ENCODE results near the gene GFOD1. TPM values are rescaled to one million over a fixed set of nuclear protein-coding genes. Genes with fewer than 3 reads are reported as not detected.

Gene GFOD1
- total RNA-seq, 4 donors from 2014 or later = 4.7 to 26.6 (median 10.1) TPM

DNA sequence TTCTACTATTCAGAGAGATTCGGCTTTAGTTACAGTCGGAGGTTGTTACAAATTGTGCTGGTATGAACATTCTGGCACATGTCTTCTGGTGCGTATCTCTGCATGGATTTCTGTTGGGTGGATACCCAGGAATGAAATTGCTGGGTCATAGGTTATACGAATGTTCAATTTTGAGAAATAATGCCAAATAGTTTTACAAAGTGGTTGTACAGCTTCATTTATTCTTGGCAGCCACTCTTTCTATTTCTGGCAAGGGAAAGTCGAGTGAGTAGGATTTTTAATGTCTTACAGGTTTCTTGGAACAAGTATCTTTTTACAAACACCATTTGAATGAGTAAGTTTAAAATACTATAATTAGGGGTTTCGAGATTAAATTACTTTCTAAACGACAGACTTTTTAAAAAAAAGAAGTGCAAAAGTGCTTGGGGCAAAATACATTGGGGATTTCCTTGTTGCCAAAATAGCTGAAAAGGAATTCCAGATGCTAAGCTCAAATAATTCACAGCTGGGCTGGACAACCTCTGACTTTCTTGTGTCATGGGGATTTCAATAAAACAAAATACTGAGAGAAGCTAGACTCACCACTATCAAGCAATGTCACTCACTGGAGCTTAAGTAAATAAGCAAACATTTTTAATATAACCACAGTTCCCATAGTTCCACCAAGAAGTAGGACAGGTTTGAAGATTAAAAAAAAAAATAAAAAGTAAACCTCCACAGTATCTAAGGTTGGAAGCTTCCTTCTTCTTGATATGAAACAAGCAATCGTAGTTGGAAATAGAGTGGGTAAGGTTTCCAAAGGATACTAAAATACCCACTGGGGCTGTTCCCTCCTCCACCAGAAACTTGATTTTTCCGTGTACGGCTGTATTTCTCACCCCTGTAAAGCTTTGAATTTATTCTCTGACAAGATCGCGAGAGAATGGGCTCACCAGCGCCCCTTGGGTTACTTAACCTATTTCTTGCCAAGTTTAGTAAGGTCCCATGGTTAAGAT, 21.6 kb upstream of the GFOD1 start:
- Histone ChIP-seq H3K9me3 (no peaks in the 10 kb centered on the region), H3K36me3 (no peaks in the 10 kb centered on the region), H3K4me3 (no peak overlapping the region), H3K4me1 (no peaks in the 10 kb centered on the region), H3K27me3 (no peaks in the 10 kb centered on the region), H3K27ac (no peak overlapping the region)
- no peak for TF ChIP-seq POLR2A (IDR thresholded peaks at IDR 0.05)
- TF ChIP-seq, protein P1, sequence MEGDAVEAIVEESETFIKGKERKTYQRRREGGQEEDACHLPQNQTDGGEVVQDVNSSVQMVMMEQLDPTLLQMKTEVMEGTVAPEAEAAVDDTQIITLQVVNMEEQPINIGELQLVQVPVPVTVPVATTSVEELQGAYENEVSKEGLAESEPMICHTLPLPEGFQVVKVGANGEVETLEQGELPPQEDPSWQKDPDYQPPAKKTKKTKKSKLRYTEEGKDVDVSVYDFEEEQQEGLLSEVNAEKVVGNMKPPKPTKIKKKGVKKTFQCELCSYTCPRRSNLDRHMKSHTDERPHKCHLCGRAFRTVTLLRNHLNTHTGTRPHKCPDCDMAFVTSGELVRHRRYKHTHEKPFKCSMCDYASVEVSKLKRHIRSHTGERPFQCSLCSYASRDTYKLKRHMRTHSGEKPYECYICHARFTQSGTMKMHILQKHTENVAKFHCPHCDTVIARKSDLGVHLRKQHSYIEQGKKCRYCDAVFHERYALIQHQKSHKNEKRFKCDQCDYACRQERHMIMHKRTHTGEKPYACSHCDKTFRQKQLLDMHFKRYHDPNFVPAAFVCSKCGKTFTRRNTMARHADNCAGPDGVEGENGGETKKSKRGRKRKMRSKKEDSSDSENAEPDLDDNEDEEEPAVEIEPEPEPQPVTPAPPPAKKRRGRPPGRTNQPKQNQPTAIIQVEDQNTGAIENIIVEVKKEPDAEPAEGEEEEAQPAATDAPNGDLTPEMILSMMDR (IDR thresholded peaks at IDR 0.05) = no peak
- intact Hi-C loops (cut with DNase I; ENCODE audit: low total_unique reads) = no loop called here
- no peak for DNase-seq

- Histone ChIP-seq H3K27me3 (no peaks in the 10 kb centered on the region), H3K4me3 (no peak overlapping the region), H3K4me1 (no peaks in the 10 kb centered on the region), H3K27ac (no peak overlapping the region), H3K36me3 (no peaks in the 10 kb centered on the region), H3K9me3 (no peaks in the 10 kb centered on the region)
- TF ChIP-seq POLR2A (IDR thresholded peaks at IDR 0.05) = no peak
- TF ChIP-seq, protein P1 (IDR thresholded peaks at IDR 0.05) = no peak
- no peak for DNase-seq
- intact Hi-C loops (cut with DNase I; ENCODE audit: low total_unique reads) = no loop called here
Measured at GRCh38 chr6:13507306-13507860, 20.0 kb upstream of the GFOD1 start.

DNA sequence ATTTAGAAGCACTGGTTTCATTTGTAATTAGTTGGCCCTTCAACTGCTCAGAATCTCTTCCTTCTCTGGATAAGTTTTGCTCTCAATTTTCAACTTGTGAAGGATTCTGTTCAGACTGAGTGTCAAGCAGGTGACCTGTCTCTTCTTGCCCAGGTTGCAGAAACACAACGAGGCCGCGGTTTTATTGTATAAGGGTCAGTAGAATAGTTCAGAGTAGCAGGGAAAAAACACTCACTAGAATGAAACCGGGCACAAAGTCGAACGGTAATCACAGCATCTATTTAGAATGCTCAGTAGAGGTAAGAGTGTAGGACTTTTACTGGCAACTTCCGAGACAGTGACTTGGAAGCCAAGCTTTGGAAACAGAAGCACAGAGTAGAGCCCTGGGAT, 17.9 kb upstream of the GFOD1 start:
- no peaks in the 10 kb centered on the region for H3K36me3 ChIP-seq
- intact Hi-C loops (cut with DNase I; ENCODE audit: low total_unique reads) = no loop called here
- H3K4me1 ChIP-seq = no peaks in the 10 kb centered on the region
- TF ChIP-seq, protein P1 (IDR thresholded peaks at IDR 0.05) = no peak
- TF ChIP-seq POLR2A (IDR thresholded peaks at IDR 0.05) = no peak
- H3K27me3 ChIP-seq = no peaks in the 10 kb centered on the region
- H3K9me3 ChIP-seq = no peaks in the 10 kb centered on the region
- no peak for DNase-seq
- H3K27ac ChIP-seq = peak overlapping the region in 1 of 2 donors; percentile 37
- no peak overlapping the region for H3K4me3 ChIP-seq

DNA sequence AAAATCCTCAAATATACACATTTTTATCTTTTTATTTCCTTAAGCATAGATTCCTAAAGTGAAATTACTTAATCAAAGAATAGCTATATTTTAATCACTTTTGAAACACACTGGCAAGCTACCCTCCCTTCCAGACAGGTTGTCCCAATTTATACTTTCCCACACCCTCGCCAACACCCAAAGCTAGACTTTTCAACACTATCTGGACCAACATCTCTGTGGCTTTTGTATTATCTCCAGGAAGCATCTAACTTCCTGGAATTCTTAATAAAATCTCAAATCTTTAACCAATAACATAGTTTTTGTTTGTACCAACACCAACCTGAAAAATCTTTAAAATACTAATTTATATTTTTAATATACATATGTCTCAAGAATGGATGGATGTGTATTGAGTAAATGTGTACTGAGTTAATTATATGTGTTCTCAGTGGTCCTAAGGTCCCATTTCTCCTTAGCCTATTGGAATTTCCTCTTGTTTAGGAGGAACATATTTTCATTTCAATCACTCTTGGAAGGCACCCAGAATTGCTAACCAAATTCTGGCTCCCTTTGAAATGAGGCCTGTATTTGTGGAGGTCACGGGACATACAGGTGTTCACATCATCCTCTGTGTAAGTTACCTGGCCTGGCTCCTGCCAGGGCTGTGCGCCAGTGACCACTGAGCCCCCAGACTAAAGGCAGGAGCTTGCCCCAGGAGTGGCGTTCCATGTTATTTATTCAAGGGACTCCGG, 17.4 kb upstream of the GFOD1 start:
- intact Hi-C loops (cut with DNase I; ENCODE audit: low total_unique reads) = no loop called here
- no peaks in the 10 kb centered on the region for H3K36me3 ChIP-seq
- TF ChIP-seq, protein P1 (IDR thresholded peaks at IDR 0.05) = no peak
- TF ChIP-seq POLR2A (IDR thresholded peaks at IDR 0.05) = no peak
- no peaks in the 10 kb centered on the region for H3K9me3 ChIP-seq
- no peak for DNase-seq
- no peak overlapping the region for H3K4me3 ChIP-seq
- H3K27ac ChIP-seq = peak overlapping the region in 1 of 2 donors; percentile 37
- no peaks in the 10 kb centered on the region for H3K27me3 ChIP-seq
- no peaks in the 10 kb centered on the region for H3K4me1 ChIP-seq
